SW480 (cell line): ENCODE data around the gene SND1.

Experiments
- DNase-seq: peaks from one replicate; pipeline ENCODE4 v3.0.0-alpha.2; 2016; ENCODE audit warnings: low spot score

The SND1 gene

GRCh38 chr7:127871226-127871625, 219.2 kb downstream of the SND1 start:
- no peak for DNase-seq

DNA sequence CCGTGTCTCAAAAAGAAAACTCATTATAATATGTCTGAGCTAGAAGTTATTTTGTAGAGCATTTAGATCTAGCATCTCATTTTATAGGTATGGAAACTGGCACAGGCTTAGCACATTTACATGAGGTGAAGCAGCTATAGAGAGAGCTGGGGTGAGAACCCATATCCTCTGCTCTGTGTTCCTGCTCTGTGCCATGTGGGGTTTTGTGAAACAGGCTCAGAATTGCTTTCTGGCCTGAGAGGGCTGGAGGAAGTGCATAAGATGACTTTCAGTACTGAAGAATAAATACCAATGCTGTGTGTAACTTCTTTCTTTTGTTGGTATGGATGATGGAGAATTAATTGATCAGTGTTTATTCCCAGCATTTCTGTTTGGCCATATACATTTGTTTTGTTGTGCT, 220.1 kb downstream of the SND1 start:
- no peak for DNase-seq

DNA sequence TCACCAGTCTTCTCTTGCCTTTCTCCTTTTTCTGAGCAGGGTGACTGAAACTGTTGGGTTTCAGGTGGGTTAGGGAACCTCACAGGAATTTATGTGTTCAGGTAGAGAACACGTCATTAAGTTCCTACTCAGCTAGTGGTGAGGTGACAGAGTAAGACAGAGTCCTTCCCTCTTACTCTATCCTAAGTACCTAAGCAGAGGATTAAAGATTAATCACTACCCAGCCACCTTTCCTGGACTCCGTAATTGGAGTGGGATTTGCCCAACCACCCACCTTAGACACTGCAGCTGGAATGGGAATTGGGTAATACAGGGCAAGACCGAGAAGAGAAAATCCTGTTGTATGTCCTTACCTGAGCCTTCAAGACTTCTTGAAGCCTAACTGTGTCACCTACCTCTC, 221.2 kb downstream of the SND1 start:
- DNase-seq, result no peak

DNA sequence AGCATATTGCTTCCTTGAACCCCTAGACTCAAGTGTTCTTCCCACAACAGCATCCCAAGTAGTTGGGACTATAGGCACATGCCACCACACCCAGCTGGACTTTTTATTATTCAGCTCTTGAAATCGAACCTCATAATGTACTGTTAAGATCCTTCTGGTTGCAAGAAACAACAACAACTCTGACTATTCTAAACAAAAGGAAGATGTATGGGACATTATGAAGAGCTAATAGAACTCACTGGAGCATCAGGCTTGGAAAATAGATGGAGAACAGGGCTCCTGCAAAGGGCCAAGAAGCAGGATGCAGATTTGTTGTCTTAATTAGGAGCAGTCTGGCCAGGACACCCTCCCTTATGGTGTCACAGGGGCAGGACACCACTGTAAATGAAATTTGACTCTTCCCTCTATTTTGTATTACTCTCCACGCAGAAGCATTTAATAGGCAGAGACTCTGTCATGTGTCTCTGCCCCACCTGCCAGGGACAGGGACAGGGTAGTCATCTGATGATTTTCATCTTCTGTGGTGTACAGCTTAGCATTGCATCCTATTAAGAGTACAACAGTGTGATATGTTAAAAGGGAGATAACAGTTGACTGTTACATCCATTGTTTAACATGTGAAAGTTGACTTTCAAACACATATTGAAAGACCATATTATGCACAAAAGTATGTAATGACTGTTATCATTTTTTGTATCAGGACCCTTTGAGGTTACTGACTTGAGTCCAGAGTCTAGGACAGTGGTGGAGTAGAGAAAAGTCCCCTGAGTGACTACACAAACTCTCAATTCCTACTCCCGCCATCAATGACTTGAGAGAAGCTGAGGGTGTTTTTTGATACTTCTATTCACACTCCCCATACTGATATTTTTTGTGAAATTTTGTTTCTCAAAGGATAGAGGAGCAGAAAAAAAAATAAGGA, 222.0 kb downstream of the SND1 start:
- DNase-seq, result no peak

DNA sequence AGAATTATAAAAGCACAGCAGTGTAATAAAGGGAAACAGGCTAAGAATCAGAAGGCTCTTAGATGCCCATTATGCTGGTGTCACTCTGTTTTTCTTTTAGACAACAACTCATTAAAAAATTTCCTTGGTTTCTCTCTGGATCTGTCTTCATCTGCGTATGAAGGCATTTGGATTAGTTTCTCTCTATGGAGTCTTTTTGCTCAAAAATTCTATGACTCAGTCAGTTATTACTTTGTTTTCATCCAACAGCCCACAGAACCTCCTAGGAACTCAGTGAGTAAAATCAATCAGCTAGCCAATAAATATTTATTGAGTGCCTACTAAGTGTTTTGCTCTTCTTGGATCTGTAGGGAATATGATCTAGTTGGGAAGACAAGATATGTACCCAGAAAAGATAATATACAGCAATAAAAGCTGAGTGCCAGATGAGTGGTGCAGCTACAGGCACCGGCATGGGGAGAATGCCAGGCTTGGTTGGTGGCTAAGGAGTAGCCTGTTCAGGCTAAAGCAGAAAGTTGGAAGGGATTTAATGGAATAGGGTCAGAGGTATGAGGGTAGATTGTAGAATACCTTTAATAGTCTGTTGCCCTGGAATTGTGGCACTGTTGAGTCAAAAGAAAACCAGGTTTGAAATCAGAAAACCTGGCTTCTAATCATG, 223.1 kb downstream of the SND1 start:
- DNase-seq, result no peak

GRCh38 chr7:127876393-127876792, 224.4 kb downstream of the SND1 start:
- no peak for DNase-seq

DNA sequence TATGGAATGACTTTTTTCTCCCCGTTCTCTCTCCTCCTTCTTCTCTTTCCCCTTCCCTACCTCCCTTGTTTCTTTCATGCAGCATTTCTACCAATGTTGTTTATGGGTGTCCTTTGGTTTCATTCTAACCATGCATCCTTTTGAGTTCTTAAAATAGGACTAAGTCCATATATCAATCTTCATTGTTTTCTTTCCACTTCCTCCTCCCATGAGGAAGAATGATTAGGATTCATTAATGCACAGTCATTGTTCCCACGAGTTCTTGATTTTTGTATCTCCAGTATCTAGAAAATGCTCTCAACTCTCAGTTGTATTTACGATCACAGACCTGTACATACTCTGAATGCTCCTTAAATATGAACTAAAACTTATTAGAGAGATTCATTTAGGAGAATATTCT, 226.0 kb downstream of the SND1 start:
- no peak for DNase-seq

DNA sequence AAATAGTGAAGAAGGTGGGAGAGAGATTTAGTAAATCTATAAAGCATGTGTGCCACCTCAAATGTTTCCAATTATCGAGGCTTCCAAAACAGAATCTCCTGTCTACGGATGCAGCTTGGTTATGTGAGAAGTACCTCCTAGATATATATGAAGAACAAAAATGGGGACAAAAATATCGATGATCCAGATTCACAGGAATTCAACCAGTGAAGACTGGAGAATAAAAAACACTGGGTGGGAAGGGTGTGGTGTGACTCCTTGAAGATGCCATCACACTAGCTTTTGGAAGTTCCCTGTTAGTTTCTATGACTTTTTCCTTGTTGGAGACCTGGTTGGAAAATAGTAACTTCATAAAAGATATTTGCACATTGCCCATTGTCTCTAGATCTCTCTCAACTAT, 226.8 kb downstream of the SND1 start:
- no peak for DNase-seq

DNA sequence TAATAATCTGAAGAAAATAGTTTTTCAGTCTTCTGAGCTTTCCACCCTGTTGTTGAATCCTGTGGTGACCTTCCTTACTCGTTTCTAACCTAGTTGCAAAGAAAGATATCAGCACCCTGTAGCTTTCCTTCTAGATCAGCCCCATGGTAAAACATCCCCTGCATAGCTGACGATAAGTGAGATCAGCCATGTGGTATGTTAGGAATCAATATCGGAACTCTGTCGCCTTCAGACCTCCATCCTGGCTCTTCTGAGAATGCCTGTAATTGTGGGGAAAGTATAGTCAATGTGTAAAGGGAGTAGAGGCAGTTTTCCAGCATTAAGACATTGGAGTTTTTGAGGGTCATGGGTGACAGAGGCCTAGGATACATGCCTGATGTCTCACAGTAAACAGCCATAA, 227.4 kb downstream of the SND1 start:
- no peak for DNase-seq

DNA sequence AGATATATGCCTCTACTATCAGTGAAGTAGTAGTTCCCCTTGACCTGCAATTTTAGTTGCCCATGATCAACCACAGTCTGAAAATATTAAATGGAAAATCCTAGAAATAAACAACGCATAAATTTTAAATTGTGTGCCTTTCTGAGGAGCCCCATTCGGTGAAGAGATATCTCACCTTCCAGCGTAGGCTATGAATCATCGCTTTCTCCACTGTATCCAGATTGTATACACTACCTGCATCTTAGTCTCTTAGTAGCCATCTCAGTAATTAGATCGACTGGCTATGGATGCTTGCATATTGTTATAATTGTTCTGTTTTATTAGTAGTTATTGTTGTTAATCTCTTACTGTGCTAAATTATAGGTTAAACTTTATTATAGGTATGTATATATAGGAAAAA, 227.9 kb downstream of the SND1 start:
- no peak for DNase-seq

GRCh38 chr7:127880454-127880853, 228.5 kb downstream of the SND1 start:
- DNase-seq, result no peak

DNA sequence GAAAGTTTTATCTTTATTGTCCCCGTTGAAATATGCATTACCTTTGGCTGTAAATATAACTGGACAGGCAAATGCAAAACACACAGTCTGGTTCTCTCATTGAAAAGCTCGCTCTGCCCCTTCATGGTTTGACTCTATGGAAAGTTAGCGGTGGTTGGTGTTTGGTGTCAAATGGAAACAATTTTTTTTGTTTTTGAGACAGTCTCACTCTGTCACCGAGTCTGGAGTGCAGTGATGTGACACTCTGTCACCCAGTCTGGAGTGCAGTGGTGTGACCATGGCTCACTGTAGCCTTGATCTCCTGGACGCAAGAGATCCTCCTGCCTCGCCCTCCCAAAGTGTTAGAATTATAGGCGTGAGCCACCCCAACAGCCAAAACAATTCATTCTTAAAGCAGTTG, 229.6 kb downstream of the SND1 start:
- no peak for DNase-seq

DNA sequence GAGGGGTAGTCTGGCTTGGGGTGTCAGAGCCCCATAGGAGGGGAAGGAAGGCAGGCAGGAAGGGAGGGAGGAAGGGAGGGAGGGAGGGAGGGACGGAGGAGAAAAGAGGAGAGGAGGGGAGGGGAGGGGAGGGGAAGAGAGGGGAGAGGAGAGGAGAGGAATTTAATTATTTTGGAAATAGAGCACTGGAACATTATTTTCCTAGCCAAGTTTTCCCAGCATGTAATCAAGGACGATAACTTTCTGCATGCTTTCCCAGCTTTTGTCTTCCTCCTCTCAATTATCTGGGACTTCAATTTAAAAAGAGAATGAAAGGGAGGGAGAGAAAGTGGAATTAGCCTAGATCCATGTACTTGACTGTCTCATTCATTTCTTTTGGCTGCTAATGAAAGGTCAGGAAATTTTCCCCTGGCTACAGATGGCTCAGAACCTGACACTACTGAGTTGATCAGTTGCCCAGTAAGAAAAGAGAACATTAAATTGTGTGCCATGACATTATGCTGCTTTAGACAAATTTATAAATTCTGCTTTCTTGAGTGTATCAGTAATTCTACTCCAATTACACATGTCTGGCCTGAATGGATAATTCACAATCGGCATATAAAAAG, 230.4 kb downstream of the SND1 start:
- DNase-seq, result no peak

DNA sequence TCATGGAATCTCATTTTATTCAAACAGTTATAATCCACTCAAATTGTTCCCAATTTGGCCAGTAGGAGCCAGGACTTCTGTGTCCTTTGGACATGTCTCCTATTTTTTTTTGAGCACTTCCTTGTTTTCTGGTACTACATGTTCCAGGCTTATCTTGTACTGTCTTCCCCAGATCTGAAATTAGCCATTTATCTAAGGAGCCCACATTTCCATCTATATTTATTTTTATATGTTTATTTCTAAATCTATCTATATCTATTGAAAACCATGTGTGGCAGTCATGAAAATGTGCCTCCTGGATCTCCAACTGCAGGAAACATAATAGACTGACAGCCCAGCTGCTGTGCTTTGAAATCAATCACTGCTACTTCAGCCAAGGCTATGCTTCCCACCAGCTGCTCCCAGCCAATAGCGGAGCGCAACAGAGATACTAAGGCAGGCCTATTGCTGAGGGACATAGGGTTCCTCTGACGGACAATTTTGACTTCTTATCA, 232.1 kb downstream of the SND1 start:
- DNase-seq, result no peak

GRCh38 chr7:127885222-127885772, 233.3 kb downstream of the SND1 start:
- no peak for DNase-seq

DNA sequence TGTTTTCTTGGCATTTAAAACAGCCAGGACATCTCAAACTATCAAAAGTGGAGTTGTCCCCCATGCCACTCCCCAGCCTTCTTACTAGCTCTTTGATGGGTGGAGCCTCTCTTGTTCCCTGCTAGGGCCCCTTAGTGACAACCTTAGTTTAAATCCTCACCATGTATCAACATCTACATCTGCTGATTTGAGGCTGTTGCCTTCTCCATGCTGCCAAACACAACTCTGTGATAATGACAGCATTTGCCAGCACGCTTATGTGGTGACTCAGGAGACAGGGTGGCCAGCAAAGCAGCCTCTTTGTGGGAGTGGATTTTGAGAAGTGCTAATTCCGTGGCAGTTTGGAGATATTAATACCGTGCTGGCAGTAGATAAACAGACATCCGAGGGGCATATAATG, 233.8 kb downstream of the SND1 start:
- DNase-seq, result no peak

DNA sequence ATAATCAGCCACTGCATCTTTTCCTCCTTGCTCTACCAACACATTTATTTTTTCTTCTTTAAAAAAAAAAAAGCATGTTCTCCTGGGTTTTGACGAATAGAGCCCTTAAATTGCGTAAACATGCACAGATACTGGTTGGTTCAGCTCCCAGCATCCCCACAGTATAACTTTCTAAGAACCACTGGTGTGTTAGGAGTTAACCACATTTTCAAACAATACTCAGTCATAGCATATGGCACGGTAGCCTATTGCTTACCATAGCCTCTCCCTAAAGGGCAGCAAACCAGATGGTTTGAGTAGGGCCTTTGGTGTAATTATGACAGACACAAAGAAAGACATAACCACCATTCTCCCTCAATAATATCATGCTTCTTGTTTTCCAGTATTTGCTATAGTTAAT, 234.3 kb downstream of the SND1 start:
- no peak for DNase-seq

- DNase-seq, result no peak
Observed at GRCh38 chr7:127887096-127887495, 235.1 kb downstream of the SND1 start.

- DNase-seq, result no peak
Observed at GRCh38 chr7:127887631-127888030, 235.6 kb downstream of the SND1 start.

GRCh38 chr7:127888411-127888810, 236.4 kb downstream of the SND1 start:
- DNase-seq, result no peak

DNA sequence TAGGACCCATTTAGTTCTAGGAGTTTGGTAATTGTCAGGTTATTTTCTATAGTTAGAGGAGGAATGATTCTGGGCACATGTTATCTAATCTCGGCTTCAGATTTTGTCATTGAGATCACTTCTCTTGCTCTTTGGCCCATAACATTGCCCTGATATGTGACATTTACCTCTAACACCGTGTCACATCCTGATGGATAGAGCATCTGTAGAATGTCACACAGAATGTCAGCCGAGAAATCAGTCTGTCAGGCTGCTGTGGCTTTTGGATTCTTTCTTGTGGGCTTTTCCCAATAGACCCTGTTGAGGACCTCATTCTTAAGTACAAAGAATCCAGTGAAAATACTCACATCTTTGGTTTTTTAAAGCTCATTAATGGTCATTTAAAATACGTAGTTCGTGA, 236.8 kb downstream of the SND1 start:
- no peak for DNase-seq

DNA sequence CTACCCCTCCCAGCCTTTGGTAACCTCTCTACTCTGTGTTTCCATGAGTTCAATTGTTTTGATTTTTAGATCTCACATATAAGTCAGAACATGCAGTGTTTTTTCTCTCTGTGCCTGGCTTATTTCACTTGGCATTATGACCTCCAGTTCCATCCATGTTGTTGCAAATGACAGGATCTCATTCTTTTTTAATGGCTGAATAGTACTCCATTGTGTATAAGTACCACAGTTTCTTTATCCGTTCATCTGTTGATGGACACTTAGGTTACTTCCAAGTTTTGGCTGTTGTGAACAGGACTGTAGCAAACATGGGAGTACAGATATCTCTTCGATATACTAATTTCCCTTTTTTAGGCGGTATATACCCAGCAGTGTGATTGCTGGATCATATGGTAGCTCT, 237.7 kb downstream of the SND1 start:
- no peak for DNase-seq

GRCh38 chr7:127890726-127891125, 238.7 kb downstream of the SND1 start:
- DNase-seq, result no peak
